Left lung (tissue), 10 donors: ENCODE results near the gene PDE4D. TPM values are rescaled to one million over a fixed set of nuclear protein-coding genes. Genes with fewer than 3 reads are reported as not detected.

Experiments used
- ATAC-seq: fragments of 200-7000 bp; cut with Tn5 transposase; one replicate; pipeline ENCODE4 v1.9.1; 2020; ENCODE audit warnings: moderate library complexity
- DNase-seq, 4 donors: peaks; one replicate each; pipeline ENCODE4 v3.0.0-alpha.2; 2013 to 2020
- H3K27ac ChIP-seq, 2 donors: fragments of 200-600 bp; sonication (generic) in 1 of 2; one replicate each; pipeline versions ENCODE4 v1.5.0 to v1.8.0; 2020 to 2021
- H3K27me3 ChIP-seq, 2 donors: fragments of 200-600 bp; sonication (generic) in 1 of 2; one replicate each; pipeline versions ENCODE4 v1.5.0 to v1.8.0; 2020 to 2021
- H3K36me3 ChIP-seq, 2 donors: fragments of 200-600 bp; sonication (generic) in 1 of 2; one replicate each; pipeline versions ENCODE4 v1.5.0 to v1.8.0; 2020 to 2021
- H3K4me1 ChIP-seq, 2 donors: fragments of 200-600 bp; one replicate each; pipeline ENCODE4 v1.8.0; 2021
- H3K4me3 ChIP-seq, 2 donors: fragments of 200-600 bp; sonication (generic) in 1 of 2; one replicate each; pipeline versions ENCODE4 v1.5.0 to v1.8.0; 2020 to 2021; ENCODE audit warnings: mild to moderate bottlenecking in 1 of 2
- H3K9me3 ChIP-seq, 2 donors: fragments of 200-600 bp; sonication (generic) in 1 of 2; one replicate each; pipeline versions ENCODE4 v1.5.0 to v1.8.0; 2020 to 2021
- intact Hi-C, 2 donors: fragments of 100-400 bp; cut with DNase I; formaldehyde crosslinking; loops; one replicate each; pipeline versions ENCODE4 v1.11.2 to v1.14.2; 2022
- polyA plus RNA-seq, 6 donors: library from polyadenylated mRNA; unstranded; fragments of 120-200 nt; gene quantifications; one replicate each; pipeline ENCODE4 v1.2.1, GENCODE V29; 2013; ENCODE audit not compliant: insufficient read length in 6 of 6
- total RNA-seq, 2 donors: library from RNA; stranded (reverse); fragmentation: NEBNext Ultra II Directional; extraction: Animal tissue kit (Norgen Biotek cat#: 25700); gene quantifications; one replicate each; pipeline ENCODE4 v1.2.1, GENCODE V29; 2021
- TF ChIP-seq, protein P1 (sequence below), 2 donors: fragments of 200-600 bp; sonication (generic) in 1 of 2; IDR thresholded peaks; one replicate each; pipeline versions ENCODE4 v1.5.0 to v1.8.0; 2021; ENCODE audit warnings: antibody characterized with exemption in 2 of 2
- donor health status: DM: no; HTN: yes; CAD: no.
- donor health status: DM: no; HTN: no; CAD: no.

PDE4D gene
- total and polyA plus RNA-seq, 8 donors: 21.4 to 57.1 (median 25.4) TPM

DNA sequence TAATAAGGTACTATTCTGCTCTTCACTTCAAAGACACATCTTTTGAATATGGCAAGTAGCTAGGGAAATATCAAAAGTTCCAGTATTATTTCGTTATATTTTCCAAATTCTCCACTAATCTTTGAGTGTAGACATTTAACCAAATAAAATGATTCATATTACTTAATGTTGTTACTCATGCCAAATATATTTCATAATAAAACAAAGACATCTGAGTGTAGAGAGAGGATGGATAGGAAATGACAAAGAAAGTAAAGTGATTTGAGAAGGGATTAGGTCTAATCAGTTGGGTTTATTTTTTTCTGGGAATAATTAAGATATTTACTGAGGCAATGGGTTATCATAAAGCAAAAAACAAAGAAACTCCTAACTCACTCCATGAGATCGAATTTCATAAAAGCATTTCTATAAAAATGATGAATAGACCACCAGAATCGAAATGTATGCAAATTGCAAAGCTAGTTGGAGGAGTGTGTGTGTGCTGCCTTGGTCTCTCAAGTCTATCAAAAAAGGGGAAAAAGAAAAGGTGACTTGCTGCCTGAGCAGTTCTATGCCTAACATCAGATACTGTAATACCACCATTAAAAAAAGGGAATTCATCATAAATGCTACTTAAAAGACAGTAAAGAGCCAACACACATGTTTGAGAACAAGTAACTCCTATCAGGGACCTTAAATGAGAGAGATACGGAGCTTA, 255.5 kb downstream of the PDE4D start:
- no peaks in the 10 kb centered on the region for H3K4me1 ChIP-seq
- H3K9me3 ChIP-seq: no peaks in the 10 kb centered on the region
- intact Hi-C loops: no loop called here
- ATAC-seq (no peak), DNase-seq (no peak)
- no peaks in the 10 kb centered on the region for H3K27me3 ChIP-seq
- no peaks in the 10 kb centered on the region for H3K36me3 ChIP-seq
- TF ChIP-seq, protein P1, sequence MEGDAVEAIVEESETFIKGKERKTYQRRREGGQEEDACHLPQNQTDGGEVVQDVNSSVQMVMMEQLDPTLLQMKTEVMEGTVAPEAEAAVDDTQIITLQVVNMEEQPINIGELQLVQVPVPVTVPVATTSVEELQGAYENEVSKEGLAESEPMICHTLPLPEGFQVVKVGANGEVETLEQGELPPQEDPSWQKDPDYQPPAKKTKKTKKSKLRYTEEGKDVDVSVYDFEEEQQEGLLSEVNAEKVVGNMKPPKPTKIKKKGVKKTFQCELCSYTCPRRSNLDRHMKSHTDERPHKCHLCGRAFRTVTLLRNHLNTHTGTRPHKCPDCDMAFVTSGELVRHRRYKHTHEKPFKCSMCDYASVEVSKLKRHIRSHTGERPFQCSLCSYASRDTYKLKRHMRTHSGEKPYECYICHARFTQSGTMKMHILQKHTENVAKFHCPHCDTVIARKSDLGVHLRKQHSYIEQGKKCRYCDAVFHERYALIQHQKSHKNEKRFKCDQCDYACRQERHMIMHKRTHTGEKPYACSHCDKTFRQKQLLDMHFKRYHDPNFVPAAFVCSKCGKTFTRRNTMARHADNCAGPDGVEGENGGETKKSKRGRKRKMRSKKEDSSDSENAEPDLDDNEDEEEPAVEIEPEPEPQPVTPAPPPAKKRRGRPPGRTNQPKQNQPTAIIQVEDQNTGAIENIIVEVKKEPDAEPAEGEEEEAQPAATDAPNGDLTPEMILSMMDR (IDR thresholded peaks at IDR 0.05): no peak
- H3K4me3 ChIP-seq: no peak overlapping the region
- H3K27ac ChIP-seq: no peak overlapping the region

DNA sequence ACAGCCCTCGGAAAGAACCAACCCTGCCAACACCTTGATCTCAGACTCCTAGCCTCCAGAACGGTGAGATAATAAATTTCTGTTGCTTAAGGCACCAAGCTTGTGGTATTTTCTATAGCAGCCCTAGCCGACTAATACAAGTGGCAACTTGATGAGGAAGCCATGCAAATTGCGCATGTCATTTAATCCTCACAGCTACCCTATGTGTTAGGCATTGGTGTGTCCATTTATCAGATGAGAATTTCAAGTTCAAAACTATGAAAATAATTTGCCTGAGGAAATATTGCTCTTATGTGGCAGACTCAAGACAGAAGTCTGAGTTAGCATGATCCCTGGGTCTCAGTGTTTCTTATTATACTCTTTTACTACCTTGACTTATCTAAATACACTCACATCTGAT, 264.0 kb downstream of the PDE4D start:
- intact Hi-C loops: no loop called here
- ATAC-seq (no peak), DNase-seq (no peak)
- H3K9me3 ChIP-seq: no peaks in the 10 kb centered on the region
- H3K27ac ChIP-seq: no peak overlapping the region
- no peaks in the 10 kb centered on the region for H3K4me1 ChIP-seq
- TF ChIP-seq, protein P1 (IDR thresholded peaks at IDR 0.05): no peak
- no peaks in the 10 kb centered on the region for H3K27me3 ChIP-seq
- H3K36me3 ChIP-seq: no peaks in the 10 kb centered on the region
- H3K4me3 ChIP-seq: no peak overlapping the region

DNA sequence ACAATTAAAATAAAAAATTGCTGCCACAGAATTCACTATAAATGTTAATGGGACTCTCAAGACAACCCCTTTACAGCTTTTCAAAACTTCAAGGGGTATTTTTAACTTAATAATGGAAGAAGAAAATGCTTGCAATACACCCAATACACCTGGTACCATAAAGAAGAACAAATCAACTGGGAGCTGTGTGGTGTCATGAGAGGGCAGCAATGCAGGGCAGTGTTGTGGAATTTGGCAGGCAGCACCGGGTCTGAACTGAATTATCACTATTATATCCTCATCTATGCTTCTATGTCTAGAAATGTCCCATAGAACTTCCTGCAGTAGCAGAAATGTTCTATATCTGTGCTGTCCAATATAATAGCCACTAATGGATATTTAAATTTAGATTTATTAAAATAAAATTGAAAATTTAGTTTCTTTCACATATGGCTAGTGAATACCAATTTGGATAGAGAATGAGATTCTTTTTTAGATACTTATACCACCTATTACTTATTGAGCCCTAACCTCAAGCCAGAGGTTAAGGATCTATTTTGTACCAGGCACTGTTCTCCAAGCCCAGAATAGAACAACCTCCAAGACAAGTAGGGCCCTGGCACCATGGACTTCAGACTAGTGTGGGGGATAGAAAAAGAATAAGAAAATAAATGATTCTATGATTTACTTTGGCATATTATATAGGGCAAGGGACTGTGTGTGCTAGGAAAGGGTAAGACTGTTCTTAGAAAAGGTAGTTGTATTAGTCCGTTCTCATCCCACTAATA, 265.3 kb downstream of the PDE4D start:
- Histone ChIP-seq H3K27me3 (no peaks in the 10 kb centered on the region), H3K4me1 (no peaks in the 10 kb centered on the region), H3K9me3 (no peaks in the 10 kb centered on the region), H3K4me3 (no peak overlapping the region), H3K36me3 (no peaks in the 10 kb centered on the region), H3K27ac (no peak overlapping the region)
- intact Hi-C loops: no loop called here
- TF ChIP-seq, protein P1 (IDR thresholded peaks at IDR 0.05): no peak
- ATAC-seq (no peak), DNase-seq (no peak)

DNA sequence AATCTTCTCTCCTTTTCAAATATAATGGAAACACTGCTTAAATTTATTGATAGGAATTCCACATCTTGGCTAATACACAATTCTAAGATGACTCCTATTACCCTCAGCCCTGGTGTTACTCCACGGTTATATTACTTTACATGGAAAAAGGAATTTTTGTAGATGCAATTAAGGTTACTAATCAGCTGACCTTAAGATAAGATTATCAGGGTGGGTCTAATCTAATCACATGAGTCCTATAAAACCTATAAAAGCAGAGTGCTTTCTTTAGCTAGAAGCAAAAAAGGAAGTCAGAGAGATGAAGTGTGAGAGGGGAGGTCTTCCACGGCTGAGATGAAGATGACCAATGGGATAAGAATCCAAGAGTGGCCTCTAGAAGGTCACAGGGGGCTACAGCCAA, 268.6 kb downstream of the PDE4D start:
- H3K36me3 ChIP-seq: no peaks in the 10 kb centered on the region
- intact Hi-C loops: no loop called here
- no peaks in the 10 kb centered on the region for H3K9me3 ChIP-seq
- H3K4me1 ChIP-seq: no peaks in the 10 kb centered on the region
- no peak overlapping the region for H3K27ac ChIP-seq
- H3K27me3 ChIP-seq: no peaks in the 10 kb centered on the region
- ATAC-seq (no peak), DNase-seq (no peak)
- no peak overlapping the region for H3K4me3 ChIP-seq
- TF ChIP-seq, protein P1 (IDR thresholded peaks at IDR 0.05): no peak

DNA sequence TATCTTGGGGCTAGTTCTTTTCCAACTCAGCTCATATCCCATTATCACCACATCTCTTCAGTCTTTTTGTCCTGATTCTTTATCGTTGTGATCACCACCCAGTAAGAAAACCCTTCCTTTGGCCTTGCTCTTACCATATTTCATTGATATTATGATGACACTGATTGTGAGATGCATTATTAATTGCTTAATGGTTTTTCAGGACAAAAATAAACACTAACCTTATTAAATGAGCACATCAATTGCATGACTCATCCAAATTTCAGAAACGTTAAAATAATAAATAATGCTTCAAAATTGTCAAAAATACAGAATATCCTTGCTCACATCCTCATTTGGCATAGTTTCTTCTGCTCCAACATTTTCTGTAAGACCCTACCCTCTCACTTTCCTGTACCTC, 270.7 kb downstream of the PDE4D start:
- intact Hi-C loops: no loop called here
- no peak for DNase-seq

More for the DNA sequence above, 270.7 kb downstream of the PDE4D start:
- no peak for ATAC-seq
- H3K36me3 ChIP-seq: no peaks in the 10 kb centered on the region
- no peak overlapping the region for H3K4me3 ChIP-seq
- no peaks in the 10 kb centered on the region for H3K4me1 ChIP-seq
- H3K27ac ChIP-seq: no peak overlapping the region
- TF ChIP-seq, protein P1 (IDR thresholded peaks at IDR 0.05): no peak
- no peaks in the 10 kb centered on the region for H3K9me3 ChIP-seq
- H3K27me3 ChIP-seq: no peaks in the 10 kb centered on the region
